NCI-H2029 treated with DMSO at 0.1 percent for 48 hours (cell line): Measurements from ENCODE around the gene EEF2.

ENCODE experiments used
- DNase-seq: peaks from one replicate; lab custom pipeline; 2025; lab: John Stamatoyannopoulos, UW

The EEF2 gene

DNA sequence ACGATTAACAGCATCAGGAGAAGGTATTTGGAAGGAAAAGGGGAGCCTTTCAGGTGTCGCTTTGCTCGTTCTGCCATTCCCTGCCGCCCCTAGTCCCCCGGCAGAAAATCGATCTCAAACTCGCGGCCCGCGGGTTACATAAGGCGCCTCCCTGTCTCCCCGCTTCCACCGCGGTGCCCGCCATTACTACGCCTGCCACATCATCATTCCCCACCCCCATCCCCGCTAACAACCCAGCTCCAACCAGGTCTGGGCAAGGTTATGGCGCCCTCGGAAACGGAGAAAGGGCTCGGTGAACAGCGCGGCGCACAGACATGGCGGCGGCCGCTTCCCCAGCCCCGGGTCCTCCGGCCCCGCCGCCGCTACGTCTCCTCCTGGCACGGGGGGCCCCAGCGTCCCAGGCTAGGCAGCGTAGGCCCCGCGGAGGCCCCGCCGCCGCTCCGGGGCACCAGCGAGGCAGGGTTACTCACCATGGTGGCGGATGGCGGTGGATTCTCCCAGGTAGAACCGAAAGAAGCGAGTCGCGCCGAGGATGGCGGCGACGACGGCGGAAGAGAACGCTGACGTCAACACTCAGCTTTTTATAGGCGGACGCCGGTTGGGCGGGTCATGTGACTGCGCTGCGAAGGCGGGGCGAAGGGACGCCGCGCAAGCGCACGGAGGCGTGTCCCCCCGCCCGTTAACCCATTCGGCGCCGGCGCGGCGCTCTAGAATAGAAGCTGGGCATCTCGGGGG lies at the start of gene EEF2:
Gene EEF2 (minus strand): TSS at position 556 of the 735 bp plus-strand sequence. CDS start 83 bp downstream, at position 473.
- peak; percentile 84 for DNase-seq

DNA sequence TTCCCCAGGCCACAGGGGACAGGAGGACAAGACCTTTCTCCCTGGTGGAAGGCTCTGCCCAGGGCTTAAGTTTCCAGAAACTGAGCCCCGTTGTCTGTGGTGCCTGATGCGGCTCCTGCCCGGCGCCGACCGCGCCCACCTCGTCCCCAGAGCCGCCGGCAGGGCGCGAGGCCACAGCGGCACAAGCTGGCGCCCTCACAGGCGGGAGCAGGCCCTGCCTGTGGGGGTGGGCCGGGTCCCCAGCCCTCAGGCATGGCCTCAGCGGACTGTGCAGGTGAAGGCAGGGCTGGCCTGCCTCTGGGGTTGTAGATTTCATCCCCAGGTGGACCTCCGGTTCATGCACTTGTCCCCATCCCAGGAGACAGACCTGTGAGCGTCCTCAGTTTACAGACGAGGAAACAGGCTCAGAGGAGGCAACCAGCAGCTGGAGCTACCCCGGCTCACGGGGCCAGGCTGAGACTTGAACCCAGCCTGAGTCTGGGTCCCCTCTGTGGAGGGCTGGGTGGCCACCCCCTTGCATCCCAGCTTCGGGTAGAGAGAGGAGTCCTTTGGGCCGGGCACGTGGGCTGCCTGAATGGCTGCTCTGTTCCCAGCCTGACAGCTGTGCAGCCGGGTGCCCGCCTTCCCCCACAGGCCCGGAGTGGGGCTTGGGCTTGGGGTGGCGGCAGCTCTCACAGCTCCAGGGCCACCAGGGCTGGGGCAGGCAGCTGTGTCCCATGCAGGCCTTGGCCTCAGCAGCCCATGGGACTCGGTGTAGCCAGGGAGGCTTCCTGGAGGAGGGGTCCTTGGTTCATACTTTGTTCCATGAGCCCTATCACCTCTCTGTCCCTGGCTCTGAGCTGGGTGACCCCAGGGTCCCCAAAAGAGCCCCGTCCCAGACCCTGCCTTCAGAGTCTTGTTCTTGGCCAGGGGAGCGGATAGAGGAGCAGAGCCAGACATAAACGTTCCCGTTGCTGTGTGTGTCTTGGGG lies 49.1 kb upstream of the EEF2 start:
- DNase-seq, result no peak

DNA sequence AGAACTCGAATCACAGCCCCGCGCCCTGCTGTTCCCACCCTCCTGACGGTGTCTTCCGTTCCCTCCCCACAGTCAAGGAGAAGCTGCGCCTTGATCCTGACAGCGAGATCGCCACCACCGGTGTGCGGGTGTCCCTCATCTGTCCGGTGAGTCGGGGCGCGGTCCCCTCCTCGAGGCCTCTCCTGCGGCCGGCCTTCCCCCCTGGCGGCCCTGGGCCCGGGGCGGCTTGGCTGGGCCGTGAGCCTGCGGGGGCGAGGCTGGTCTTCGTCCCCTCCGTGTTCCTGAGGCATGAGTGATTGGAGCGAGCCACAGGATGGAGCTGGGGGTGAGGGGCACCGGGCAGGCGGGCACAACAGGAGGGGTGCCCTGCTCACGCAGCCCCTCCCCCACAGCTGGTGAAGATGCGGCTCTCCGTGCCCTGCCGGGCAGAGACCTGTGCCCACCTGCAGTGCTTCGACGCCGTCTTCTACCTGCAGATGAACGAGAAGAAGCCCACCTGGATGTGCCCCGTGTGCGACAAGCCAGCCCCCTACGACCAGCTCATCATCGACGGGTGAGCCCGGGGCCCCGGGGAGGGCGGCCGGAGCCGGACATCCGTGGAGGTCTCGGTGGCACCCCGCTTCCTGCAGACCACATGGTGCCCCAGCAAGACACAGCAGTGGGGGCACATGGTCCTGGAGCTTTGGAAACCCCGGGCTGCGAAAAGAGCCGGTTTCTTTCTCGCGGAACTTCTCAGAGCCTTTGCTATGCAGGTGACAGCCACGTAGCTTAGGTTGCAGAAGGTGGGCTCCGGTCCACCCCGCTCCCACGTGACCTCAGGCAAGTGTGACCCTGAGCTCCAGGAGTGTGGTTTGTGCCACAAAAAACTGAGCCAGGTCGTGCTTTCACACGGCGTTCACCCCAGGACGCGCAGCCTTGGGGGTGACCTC lies 48.0 kb upstream of the EEF2 start:
- DNase-seq, result no peak

DNA sequence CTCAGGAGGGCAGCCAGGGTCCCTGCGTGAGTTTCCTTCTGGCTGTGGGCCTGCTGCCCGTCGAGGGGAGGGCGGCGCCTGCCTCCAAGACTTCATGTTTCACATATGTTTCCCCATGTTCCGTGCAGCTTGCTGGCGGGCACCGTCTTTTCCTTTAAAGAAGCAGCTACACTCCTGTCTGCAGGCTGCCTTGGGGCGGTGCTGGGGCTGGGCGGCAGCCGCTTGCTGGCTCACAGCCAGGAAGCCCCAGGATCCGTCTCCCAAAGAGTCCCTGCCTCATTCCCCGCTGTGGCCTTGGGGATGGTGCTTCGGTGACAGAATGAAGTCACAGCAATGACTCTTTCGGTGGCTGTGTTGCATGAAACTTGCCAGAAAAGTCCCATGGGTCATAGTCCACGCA lies 47.2 kb upstream of the EEF2 start:
- DNase-seq, result no peak

DNA sequence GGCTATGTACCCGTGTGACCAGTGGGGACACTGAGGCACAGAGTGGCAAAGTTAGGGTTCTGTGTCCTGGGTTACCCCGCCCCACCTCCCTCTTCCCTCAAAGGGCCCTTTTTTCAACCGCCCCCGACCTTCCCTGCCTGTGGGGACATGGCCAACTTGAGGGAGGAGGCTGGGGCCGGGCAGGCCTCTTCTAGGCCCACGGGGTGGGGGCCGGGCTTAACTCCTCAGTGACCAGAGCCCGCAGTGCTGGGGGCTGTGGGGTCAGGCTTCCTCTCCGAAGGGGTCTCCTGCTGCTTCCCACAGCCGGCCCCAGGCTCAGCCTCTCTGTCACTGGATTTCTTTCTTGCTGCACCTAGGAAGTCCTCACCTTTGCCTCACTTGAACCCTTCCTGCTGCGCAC lies 46.2 kb upstream of the EEF2 start:
- no peak for DNase-seq

DNA sequence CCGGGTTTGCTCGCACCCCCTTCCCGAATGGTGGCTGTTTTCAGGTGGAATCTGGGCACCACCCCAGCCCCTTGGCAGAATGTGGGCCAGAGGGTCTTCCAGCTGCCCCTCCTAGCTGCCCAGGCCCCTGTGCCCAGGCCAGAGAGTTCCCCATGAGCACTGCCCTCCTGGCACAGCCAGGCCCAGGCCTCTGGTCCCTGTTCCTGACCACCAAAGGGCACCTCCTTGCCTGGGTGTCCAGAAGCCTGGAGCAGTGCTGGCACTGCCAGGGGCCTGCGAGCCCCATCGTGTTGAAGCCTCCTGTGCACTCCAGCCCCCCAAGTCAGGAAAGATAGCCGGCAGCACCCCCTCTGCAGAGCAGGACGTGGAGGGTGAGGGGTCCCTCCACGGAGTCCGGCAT lies 45.7 kb upstream of the EEF2 start:
- no peak for DNase-seq

DNA sequence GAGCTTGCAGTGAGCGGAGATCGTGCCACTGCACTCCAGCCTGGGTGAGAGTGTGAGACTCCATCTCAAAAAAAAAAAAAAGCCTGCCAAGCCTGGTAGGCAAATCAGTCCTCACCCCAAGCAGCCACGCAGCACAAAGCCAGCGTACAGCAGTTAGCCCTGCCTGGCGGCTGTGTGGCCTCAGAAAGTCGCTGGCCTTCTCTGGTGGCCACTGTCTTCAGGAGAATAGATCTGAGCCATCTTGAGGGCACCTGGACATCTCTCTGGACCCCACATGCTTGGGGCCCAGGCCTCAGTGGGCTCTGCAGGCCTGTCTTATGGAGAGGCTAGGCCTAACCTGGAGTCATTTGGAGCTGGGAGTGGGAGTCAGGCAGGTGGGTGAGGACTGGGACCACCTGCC lies 45.3 kb upstream of the EEF2 start:
- DNase-seq, result no peak

DNA sequence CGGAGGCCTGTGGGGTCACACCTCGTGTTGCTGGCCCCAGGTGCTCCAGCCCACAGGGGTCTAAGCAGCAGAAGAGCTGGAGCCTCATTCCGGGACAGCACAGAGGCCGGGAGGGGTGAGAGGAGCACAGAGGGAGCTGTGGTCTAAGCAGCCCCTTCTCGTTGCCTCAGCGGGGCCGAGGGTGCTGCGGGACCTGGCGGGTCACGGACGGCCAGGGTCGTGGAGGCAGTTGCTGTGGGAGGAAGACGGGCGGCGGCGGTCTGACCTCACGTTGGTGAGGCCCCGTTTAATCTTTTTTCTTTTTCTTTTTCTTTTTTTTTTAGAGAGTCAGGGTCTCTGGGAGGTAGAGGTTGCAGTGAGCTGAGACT lies 44.0 kb upstream of the EEF2 start:
- no peak for DNase-seq

DNA sequence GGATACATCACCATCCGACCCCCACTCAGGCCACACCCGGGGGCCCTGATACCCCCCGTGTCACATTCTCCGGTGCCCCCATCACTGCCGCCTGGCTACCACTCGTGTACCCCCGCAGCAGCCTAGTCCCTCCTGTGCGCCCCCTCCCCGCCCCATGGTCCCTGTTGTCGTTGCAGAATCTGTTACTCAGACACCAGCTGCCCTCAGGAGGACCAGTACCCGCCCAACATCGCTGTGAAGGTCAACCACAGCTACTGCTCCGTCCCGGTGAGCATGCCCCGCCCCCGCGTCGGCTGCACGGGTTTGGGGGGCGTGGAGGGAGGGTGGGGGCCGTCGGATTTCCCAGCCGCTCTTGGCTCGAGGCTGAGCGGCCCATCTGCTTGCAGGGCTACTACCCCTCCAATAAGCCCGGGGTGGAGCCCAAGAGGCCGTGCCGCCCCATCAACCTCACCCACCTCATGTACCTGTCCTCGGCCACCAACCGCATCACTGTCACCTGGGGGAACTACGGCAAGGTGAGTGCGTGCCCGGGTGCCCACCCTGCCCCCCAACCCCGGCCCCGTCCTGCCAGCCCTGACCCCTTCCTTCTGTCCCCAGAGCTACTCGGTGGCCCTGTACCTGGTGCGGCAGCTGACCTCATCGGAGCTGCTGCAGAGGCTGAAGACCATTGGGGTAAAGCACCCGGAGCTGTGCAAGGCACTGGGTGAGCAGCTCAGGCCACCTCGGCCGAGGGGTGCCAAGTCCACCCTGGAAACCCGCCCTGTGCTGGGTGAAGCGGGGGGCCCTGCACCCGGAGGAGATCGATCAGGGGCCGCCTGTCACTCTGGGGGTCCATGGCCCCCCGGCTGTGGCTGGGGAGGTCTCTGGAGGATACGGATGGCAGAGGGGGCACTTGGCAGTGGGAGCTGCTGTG lies 43.3 kb upstream of the EEF2 start:
- no peak for DNase-seq

DNA sequence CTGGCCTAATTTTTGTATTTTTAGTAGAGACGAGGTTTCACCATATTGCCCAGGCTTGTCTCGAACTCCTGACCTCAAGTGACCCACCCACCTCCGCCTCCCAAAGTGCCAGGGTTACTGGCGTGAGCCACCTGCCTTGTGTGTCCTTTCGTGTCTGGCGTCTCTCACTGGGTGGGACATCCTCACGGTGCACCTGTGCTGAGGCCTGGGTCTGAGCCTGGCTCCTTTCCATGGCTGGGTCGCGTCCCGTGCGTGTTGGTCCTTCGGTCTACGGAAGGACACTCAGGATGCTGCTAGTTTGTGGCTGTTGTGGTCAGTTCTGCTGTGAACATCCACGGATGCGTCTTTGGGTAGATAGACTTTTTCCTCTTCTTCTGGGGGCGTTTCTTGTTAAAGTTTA lies 41.9 kb upstream of the EEF2 start:
- no peak for DNase-seq

DNA sequence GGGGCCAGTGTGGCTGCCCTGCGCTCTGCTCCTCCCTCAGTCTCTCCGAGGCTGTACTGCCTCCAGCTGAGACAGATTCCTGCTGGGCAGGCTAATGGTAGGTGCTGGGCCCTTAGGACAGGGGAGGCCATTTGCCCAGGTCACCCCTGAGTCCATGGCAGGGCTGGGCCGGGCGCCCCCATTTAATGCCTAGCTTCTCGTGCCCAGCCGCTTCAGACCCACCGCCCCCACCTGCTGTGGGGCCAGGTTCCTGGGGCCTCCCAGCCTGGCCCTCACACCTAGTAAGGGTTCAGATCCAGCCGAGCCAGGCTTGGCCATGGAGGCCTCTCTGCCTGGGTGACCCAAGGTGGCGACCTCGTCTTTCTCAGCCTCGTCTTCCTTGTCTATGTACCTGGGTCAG lies 40.1 kb upstream of the EEF2 start:
- DNase-seq, result no peak

DNA sequence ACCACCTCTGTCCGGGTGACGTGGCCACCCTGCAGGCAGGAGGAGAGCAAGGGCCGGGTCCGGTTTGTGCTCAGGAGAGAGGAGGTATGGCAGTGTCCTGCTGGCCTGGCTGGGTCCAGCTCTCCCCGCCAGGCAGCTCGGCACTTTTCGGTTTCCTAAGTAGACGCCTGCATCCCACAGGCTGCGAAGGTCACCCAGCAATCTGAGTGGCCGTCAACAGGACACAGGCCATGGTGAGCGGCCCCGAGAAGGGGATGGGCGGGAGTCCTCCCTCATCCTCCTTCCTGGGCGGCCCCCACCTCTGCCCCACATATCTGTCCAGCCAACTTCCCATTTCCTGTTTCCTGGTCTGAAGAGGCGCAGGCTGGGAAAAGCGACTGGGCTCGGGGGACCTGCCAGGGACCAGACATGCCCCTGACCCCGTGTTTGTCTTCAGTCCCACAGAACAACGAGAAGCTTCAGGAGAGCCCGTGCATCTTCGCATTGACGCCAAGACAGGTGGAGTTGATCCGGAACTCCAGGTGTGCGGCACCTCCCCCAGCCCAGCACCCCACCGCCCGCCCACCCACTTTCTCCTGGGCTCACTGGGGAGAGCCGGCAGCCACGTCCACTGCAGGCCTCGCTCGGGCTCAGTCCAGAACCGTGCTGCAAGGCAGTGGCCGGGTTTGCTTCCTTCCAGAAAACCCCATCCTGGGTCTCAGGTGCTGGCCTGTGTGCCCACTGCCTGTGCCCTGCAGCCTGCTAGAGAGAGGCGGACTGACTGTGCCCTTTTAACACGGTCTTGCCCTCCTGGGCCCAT lies 38.5 kb upstream of the EEF2 start:
- no peak for DNase-seq

DNA sequence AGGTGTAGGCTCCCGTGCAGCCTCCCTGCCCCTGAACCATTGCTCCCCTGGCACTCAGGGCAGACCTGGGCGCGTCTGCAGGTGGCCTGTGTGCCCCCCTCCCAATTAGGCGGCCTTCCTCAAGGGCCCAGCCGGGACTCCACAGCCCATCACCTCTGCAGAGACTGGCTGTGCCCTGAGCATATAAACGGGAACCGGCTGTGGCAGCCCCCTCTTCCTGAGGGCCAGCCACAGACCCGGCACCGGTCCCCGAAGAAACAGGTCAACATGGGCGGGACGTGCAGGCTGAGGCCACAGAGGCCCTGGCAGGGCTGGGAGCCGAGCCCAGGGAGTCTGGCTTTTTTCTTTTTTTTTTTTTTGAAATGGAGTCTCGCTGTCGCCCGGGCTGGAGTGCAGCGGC lies 34.3 kb upstream of the EEF2 start:
- no peak for DNase-seq

DNA sequence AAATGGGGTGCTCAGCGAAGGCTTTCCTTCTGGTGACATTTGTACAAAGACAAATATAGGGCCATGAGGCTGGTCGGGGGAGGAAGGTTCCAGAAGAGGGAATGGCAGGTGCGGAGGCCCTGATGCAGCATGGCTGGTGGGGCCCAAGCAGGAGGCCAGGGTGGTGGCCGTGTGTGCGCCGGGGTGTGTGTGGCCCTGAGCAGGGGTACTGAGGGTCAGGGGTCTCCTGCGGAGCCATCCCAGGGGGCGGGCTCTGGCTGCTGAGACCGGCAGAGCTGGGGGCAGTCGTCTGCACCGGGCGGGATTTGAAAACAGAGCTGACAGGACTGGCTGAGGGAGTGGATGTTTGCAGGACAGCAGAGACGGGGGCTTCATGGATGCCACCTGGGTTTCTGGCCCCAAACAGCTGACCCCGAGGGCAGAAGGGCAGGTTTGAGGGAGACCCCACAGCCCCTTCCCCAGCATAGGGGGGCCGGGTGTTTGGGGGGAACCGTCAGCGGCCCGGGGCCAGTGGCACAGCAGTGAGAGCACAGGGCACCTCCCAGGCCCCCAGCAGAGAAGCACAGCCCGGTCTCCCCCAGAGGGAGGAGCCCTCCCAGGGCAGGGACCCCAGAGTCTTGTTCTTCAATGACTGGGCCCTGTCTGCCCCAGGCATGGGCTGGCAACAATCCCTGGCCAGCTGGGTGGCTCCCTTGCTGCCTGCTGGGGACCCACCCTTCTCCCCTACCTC lies 33.7 kb upstream of the EEF2 start:
- no peak for DNase-seq

DNA sequence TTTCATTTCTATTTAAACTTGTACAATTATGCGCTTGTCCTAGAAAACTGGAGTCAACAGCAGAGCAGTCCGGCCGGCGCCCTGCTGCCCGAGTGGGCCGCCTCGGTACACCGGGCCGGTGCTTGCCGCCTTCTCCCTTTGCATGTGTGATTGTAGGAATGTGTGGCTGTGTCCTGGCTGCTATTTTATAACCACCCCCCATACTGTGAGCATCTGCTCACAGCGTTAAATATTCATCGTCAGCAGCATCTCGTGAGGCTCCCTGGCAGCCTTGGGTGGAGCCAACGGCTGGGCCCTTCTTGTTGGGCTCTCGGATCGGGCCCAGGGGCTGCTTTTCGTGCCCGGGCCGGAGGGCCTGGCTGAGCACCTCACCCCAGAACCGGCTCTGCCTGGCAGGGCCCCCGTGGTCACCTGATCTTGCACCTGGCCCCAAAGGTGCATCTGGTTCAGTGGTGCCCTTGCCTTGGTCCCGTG lies 32.9 kb upstream of the EEF2 start:
- DNase-seq, result no peak

DNA sequence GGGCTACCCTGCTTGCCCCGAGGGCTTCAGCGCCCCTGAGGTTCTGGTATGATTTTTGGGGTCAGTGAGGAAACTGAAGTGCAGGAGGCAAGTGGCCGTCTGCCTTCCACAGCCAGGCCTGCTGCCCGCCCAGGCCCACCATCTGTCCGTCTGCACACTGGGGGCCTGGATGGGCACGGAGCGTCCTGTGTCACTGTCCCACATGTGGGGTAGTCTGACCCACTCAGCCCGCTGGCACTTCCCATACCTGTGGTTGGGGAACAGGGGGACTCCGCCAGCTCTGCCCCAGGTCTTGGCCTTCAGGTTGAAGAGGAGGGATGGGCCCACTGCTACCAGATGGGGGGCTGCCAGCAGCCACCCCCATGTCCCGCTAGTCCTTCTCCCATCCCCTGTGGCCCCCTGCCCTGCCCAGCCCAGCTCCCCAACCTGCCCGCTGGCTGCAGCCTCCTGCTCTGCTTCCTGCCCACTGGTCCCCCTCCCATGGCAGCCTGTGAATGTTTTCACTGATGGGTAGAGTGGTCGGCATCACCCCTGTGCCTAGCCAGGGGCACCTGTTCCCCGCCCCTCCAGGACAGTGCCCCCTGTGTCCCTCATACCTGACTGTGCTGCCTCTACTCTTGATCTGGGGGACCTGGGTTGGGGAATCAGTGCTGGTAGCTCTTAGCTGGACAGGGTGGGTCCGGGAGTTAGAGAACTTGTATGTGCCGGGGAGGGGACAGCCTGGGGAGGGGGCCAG lies 31.8 kb upstream of the EEF2 start:
- no peak for DNase-seq

DNA sequence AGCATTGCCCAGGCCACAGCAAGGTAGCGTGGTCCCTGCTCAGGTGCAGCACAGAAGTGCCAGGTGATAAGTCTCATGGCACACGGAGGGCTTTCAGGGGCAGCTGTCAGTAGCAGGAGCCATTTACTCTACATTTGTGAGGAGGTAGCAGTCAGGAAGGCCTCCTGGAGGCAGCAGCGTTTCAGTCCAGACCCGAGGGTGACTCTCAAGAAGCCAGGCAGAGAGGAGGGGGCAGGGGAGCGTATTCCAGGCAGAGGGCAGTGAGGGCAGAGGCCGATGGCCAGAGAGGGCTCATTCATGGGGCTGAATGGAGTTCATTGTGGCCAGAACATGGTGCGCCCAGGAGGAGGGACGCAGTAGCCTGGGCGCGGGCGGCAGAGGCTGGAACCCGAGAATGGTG lies 31.2 kb upstream of the EEF2 start:
- DNase-seq, result no peak

DNA sequence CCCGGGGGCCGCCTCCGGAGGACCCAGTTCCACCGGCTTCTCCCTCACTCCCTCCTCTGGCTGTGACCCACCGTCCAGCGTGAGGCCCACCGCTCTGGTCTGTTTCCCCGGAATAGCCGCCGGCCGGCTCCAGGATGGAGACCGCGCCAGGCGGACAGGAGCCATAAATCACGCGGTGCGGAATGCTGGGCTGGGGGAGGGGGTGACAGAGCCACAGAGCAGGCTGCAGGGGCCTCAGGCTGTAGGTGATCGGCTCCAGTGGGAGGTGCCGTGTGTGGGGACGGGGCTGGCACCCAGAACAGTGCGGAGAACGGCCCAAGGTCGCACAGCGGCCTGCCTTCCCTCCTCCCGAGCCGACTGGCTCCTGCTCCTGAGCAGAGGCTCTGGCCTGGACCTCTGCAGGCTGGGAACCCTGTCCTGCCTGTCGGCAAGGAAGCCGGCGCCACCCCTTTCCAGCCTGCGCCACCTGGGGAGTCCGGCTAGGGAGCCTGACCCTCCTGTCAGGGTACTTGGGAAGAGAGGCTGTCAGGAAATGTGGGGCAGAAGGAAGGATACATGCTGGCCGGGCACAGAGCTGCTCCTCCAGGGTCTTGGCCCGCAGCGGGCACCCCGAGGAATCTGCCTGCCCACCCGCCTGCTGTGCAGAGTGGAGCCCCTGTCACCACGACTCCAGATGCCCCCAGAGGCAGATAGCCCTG lies 30.6 kb upstream of the EEF2 start:
- no peak for DNase-seq
